ENCODE measurements around the gene CABP2.

CABP2 gene

DNA sequence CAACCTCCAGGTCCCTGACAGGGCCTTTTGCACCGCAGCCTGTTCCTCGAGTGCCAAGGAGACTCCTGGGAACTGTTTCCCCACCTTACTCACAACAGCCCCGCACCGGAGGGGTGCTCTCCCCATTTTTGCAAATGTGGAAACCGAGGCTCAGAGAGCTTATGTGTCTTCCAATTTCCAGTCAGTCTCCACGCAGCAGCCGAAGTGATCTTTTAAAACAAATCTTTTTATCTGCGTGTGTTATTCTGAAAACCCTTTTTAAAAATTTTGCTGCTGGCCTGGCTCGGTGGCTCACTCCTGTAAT, 53.8 kb downstream of the CABP2 start:
- DNase-seq (ENCODE audit: low read depth, low spot score): no peak
- TF ChIP-seq, protein P1, sequence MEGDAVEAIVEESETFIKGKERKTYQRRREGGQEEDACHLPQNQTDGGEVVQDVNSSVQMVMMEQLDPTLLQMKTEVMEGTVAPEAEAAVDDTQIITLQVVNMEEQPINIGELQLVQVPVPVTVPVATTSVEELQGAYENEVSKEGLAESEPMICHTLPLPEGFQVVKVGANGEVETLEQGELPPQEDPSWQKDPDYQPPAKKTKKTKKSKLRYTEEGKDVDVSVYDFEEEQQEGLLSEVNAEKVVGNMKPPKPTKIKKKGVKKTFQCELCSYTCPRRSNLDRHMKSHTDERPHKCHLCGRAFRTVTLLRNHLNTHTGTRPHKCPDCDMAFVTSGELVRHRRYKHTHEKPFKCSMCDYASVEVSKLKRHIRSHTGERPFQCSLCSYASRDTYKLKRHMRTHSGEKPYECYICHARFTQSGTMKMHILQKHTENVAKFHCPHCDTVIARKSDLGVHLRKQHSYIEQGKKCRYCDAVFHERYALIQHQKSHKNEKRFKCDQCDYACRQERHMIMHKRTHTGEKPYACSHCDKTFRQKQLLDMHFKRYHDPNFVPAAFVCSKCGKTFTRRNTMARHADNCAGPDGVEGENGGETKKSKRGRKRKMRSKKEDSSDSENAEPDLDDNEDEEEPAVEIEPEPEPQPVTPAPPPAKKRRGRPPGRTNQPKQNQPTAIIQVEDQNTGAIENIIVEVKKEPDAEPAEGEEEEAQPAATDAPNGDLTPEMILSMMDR (IDR thresholded peaks at IDR 0.05; ENCODE audit: insufficient read depth, low read length, missing control alignments): no peak
- H3K4me3 ChIP-seq (ENCODE audit: low read depth, low read length): peak overlapping the region; percentile 69
- ChIA-PET POLR2A (interaction anchor here (3.1 kb wide), 1 partner anchor 68 kb away, joined by 12 read pairs; the partner anchor contains the start of gene PPP1CA), CTCF (interaction anchor here (0.6 to 2.8 kb wide), 3 partner anchors 68 to 124 kb away, joined by 4 to 18 read pairs (median 14); partner anchors contain the start of gene PPP1CA)

All from AG04449 (cell line).